MM.1S (cell line): ENCODE results near the gene CFAP119.

Experiments used
- CTCF ChIP-seq: fragments of 300-600 bp; sonication (generic); IDR thresholded peaks from 2 replicates; pipeline ENCODE4 v1.5.1; 2016; ENCODE audit warnings: antibody characterized with exemption, low read length, mixed read lengths
- EZH2 ChIP-seq: fragments of 300-600 bp; sonication (generic); optimal IDR thresholded peaks from 2 replicates; pipeline ENCODE3; 2017; ENCODE audit warnings: low read depth, mild to moderate bottlenecking, antibody characterized with exemption, low read length, mixed read lengths
- EZH2phosphoT487 ChIP-seq: fragments of 300-600 bp; sonication (generic); IDR thresholded peaks from 2 replicates; pipeline ENCODE4 v1.6.1; 2018; ENCODE audit warnings: antibody characterized with exemption, low read length

- TF ChIP-seq CTCF (no peak), EZH2phosphoT487 (no peak), EZH2 (no peak)
Measured at GRCh38 chr16:30784215-30784614, 22.4 kb upstream of the CFAP119 start.
